Keratinocyte (primary cell): ENCODE data around the gene DCDC1.
"Not testable (repeated sequence)": the region's sequence is repeated elsewhere in the genome, so short reads cannot be mapped to it uniquely, and the experiment has no call there.

ENCODE experiments used
- EZH2 ChIP-seq: IDR thresholded peaks from one replicate; pipeline ENCODE4 v1.6.1; 2012; ENCODE audit warnings: inconsistent platforms, mild to moderate bottlenecking, low read length, moderate library complexity
- TF ChIP-seq, protein P1 (sequence below), 3 experiments: IDR thresholded peaks in 1 of 3; conservative IDR thresholded peaks in 1 of 3; optimal IDR thresholded peaks in 1 of 3; 2 replicates in 2 of 3; 3 replicates in 1 of 3; pipeline versions ENCODE3 to v1.5.1; 2011; ENCODE audit warnings: low read length in 3 of 3, mild to moderate bottlenecking in 3 of 3, moderate library complexity in 2 of 3, control low read depth in 1 of 3, inconsistent platforms in 1 of 3; ENCODE audit not compliant: insufficient read depth in 2 of 3; ENCODE audit errors: extremely low read depth in 1 of 3

DNA sequence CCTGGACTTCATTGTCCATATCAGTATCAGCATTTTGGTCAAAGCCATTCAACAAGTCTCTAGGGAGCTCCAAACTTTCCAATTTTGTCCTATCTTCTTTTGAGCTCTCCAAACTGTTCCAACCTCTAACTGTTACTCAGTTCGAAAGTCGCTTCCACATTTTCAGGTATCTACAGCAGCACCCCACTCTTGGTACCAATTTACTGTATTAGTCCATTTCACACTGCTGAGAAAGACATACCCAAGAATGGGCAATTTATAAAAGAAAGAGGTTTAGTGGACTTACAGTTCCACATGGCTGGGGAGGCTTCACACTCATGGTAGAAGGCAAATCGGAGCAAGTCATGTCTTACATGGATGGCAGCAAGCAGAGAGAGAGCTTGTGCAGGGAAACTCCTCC is 96.0 kb downstream of the DCDC1 start:
- TF ChIP-seq, protein P1, sequence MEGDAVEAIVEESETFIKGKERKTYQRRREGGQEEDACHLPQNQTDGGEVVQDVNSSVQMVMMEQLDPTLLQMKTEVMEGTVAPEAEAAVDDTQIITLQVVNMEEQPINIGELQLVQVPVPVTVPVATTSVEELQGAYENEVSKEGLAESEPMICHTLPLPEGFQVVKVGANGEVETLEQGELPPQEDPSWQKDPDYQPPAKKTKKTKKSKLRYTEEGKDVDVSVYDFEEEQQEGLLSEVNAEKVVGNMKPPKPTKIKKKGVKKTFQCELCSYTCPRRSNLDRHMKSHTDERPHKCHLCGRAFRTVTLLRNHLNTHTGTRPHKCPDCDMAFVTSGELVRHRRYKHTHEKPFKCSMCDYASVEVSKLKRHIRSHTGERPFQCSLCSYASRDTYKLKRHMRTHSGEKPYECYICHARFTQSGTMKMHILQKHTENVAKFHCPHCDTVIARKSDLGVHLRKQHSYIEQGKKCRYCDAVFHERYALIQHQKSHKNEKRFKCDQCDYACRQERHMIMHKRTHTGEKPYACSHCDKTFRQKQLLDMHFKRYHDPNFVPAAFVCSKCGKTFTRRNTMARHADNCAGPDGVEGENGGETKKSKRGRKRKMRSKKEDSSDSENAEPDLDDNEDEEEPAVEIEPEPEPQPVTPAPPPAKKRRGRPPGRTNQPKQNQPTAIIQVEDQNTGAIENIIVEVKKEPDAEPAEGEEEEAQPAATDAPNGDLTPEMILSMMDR (optimal IDR thresholded peaks at IDR 0.05 in 1 of 3, IDR thresholded peaks at IDR 0.05 in 1 of 3, conservative IDR thresholded peaks at IDR 0.05 in 1 of 3; ENCODE audit: extremely low read depth in 1 of 3, insufficient read depth in 2 of 3, low read length in 3 of 3): not testable (repeated sequence)
- TF ChIP-seq EZH2: not testable (repeated sequence)
